ENCODE measurements around the gene RUVBL2.
"Not testable (repeated sequence)": the region's sequence is repeated elsewhere in the genome, so short reads cannot be mapped to it uniquely, and the experiment has no call there.

The RUVBL2 gene

GRCh38 chr19:49038557-49039276 lies 45.0 kb downstream of the RUVBL2 start:
- DNase-seq, result not testable (repeated sequence)

- DNase-seq, result not testable (repeated sequence)
Observed at GRCh38 chr19:49039736-49040135, 46.0 kb downstream of the RUVBL2 start.

DNA sequence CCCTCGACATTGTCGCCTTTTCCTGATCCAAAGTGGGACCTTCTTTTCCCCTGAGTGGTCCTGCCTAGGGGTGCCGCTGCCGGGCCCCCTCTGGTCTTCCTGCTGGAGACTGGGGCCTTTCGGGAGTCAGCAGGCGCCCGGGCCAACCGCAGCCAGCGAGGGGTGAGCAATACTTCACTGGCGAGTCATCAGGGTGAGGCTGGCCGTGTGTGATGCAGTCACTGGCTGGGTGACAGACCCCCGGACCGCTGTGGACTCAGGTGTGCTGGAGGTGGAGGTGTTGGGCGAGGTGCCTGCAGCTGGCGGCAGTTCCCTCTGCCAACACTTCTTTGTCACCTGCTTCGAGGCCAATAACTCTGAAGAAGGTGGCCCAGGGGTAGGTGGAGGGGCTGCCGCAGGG lies 48.5 kb downstream of the RUVBL2 start:
- no peak for DNase-seq

DNA sequence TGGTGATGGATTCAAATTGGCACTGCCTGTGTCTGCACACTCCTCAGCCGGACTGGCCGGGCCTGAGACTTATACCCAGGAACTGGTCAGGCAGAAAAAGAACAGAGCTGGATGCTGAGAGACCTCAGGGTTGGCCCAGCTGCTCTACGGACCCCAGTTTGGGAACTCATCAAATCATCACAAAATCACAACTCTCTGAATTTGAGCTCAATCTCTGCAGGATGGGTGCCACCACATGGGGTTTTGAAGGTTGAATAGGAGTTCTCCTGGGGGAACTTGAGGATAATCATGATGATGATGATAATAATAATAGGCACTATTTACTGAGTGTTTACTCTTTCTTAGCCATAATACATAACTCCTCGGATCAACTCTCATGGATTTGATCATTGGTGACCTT lies 49.0 kb downstream of the RUVBL2 start:
- DNase-seq, result not testable (repeated sequence)

GRCh38 chr19:49043548-49043947 lies 49.9 kb downstream of the RUVBL2 start, which contains the start of gene CGB5:
CGB5 (plus strand) TSS chr19:49043848; CDS start chr19:49044210, 362 bp downstream.
- not testable (repeated sequence) for DNase-seq

DNA sequence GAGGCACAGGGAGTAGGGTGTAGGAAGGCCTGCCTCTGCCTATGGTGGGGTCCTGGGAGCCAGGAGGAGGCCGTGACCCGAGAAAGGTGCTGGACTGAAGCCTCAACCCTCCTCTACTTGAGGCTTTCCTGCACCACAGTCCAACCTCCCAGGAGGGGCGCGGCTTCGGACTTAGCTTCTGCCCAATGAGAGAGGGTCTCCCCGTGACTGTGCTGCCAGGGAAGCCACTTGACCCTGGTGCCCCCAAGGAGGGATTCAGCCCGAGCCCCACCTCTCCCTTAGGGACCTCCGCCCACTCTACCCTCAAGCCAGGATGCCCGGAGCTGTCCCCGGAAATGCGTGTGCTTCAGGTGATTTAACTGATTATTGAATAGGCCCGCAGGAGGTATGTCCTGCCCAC lies 55.3 kb downstream of the RUVBL2 start, which contains the start of gene CGB8:
TSS of gene CGB8 (minus strand) at position 101 of the 400 bp plus-strand sequence. CDS start 372 bp downstream, outside the sequence.
- not testable (repeated sequence) for DNase-seq

DNA sequence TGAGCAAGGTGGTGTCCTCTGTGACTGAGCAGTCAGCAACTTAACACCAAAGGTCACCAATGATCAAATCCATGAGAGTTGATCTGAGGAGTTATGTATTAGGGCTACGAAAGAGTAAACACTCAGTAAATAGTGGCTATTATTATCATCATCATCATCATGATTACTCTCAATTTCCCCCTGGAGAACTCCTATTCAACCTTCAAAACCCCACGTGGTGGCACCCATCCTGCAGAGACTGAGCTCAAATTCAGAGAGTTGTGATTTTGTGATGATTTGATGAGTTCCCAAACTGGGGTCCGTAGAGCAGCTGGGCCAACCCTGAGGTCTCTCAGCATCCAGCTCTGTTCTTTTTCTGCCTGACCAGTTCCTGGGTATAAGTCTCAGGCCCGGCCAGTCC lies 56.1 kb downstream of the RUVBL2 start:
- DNase-seq, result not testable (repeated sequence)

- DNase-seq, result not testable (repeated sequence)
Observed at GRCh38 chr19:49050376-49051033, 56.8 kb downstream of the RUVBL2 start.

- peak in 4 of 56 donors; percentile 7 to 21 (median 14) for DNase-seq
Observed at GRCh38 chr19:49056101-49056901, 62.6 kb downstream of the RUVBL2 start.

- not testable (repeated sequence) for DNase-seq
Observed at GRCh38 chr19:49056902-49057596, 63.4 kb downstream of the RUVBL2 start.

GRCh38 chr19:49057636-49058234 lies 64.0 kb downstream of the RUVBL2 start, which contains the start of gene CGB7:
CGB7 (minus strand) TSS chr19:49057749; CDS start chr19:49055375, 2,374 bp downstream.
- DNase-seq, result peak in 3 of 56 donors; percentile 1 to 22 (median 13)

DNA sequence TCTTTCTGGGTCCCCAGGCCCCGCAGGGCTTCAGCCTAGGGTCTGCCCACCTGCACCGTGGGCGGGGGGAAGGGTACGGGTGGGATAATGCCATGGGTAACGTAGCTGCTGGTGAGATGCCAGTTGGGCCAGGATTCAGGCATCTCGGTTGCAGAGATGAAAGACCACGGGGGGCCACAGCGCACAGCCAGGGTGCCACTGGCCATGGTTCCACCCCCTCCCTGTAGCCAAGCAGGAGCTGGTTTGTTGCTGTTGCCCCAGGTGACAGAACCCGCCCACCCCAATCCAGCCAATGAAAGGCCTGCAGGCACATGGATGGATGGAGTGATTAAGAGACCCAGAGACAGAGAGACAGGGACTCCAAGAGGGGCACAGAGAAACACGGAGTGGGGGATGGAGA lies 64.9 kb downstream of the RUVBL2 start:
- DNase-seq, result no peak

DNA sequence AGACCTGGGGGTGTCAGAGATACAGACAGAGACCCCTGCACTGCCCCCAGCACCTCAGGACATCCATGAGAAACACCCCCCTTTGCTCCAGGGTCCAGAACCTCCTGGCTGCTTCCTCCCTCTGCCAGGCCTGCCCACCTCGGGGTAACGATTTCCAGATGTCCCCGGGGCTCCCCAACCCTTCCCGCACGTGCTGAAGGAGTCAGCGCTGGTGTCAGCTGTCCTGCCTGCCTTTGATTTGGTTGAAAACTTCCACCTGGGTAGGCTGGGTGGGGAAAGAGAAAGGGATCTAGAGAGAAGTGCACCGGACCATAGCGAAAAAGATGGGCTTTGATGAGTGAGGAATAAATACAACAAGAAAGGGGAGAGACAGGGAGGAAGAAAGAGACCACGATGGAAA lies 65.4 kb downstream of the RUVBL2 start:
- DNase-seq, result no peak

DNA sequence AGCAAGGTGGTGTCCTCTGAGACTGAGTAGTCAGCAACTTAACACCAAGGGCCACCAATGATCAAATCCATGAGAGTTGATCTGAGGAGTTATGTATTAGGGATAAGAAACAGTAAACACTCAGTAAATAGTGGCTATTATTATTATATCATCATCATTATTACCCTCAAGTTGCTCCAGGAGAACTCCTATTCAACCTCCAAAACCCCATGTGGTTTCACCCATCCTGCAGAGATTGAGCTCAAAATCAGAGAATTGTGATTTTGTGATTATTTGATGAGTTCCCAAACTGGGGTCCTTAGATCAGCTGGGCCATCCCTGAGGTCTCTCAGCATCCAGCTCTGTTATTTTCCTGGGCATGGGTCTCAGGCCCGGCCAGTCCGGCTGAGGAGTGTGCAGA lies 67.3 kb downstream of the RUVBL2 start:
- DNase-seq, result no peak

DNA sequence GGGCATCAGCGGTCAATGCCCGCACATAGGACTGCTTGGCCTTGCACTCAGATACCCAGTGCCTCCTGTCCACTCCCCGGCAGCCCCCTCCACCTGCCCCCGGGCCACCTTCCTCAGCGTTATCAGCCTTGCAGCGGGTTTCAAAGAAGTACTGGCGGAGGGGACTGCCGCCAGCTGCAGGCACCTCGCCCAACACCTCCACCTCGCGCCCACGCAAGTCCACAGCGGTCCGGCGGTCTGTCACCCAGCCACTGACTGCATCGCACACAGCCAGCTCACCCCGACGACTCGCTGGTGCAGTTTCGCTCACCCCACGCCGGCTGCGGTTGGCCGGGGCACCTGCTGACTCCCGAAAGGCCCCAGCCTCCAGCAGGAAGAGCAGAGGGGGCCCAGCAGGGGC lies 67.8 kb downstream of the RUVBL2 start:
- DNase-seq, result no peak

DNA sequence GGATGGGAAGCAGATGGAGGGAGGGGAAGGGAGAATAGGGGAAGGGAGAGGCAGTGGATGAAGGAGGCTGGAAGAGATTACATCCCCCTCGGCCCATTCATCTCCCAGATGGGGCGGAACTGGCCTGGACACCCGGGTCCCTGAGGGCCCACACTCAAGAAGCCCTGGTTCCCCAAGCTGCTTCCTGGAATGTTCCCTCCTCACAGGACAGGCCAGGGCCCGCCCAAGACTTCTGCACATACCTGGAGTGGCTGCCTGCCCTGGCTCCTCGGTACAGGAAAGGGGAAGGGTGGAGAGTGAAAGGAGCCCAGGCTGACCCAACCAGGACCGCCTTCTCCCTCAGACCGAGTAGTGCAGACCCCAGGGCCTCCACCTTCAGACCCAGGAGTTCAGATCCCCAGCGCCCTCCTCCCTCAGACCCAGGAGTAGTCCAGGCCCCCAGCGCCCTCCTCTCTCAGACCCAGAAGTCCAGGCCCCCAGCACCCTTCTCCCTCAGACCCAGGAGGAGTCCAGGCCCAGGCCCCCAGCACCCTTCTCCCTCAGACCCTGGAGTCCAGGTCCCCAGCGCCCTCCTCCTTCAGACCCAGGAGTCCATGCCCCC lies 70.4 kb downstream of the RUVBL2 start:
- no peak for DNase-seq

DNA sequence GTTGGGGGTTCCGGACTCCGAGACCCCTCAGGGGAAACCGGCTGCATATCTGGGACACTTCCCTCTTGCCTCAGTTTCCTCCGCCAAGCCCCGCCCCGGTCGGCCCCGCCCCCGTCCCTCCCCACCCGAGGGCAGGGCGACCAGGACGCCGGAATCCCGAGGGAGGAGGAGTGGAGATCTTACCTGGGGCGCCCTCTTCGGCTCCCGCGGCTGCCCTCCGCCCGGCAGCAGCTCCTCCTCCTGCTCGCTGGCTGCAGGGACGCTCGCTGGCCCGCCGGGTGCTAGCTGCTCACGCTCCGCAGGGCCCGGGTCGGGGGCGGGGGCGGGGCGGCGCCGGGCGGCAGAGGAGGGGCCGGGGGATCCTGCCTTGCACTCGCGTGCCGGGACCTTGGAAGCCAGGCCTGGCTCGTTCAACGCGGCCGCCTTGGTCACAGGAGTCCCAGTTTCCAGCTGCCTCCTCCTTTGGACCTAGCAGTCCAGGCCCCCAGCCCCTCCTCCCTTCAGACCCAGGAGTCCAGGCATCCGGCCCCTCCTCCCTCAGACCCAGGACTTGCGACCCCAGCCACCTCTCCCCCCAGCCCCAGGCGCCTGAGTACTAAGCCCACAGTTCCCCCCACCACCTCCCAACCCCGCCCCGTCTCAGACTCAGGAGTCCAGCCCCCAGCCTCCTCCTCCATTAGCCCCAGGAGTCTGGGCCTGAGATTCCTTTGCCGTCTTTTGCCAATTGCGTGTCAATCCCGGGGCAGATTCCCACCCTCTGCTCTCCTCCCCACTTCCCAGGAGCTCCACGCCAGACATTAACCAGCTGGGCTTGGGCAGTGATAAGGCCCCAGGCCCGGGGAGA lies 71.3 kb downstream of the RUVBL2 start, which contains the start of gene NTF4:
TSS of gene NTF4 (minus strand) at position 51 of the 844 bp plus-strand sequence. CDS start 2,821 bp downstream, outside the sequence.
- DNase-seq, result peak in 1 of 56 donors; percentile 7

All from nucleus accumbens (tissue), 56 donors.